Activated CD8-positive, alpha-beta memory T cell treated with anti-CD3 and anti-CD28 coated beads for 4 hours (primary cell): ENCODE results near the gene SH3TC1.

Experiments used
- DNase-seq, 2 donors: peaks; one replicate each; pipeline ENCODE4 v3.0.0-alpha.2; 2020; ENCODE audit warnings: low read depth in 2 of 2

Gene SH3TC1

GRCh38 chr4:8180310-8181093, 18.6 kb upstream of the SH3TC1 start:
- DNase-seq, result no peak

- no peak for DNase-seq
Observed at GRCh38 chr4:8181119-8181518, 18.0 kb upstream of the SH3TC1 start.

- DNase-seq, result no peak
Observed at GRCh38 chr4:8181844-8182243, 17.2 kb upstream of the SH3TC1 start.

- DNase-seq, result no peak
Observed at GRCh38 chr4:8182294-8182693, 16.8 kb upstream of the SH3TC1 start.

- DNase-seq, result no peak
Observed at GRCh38 chr4:8182858-8183725, 16.0 kb upstream of the SH3TC1 start.

GRCh38 chr4:8184061-8184460, 15.0 kb upstream of the SH3TC1 start:
- DNase-seq, result no peak

- no peak for DNase-seq
Observed at GRCh38 chr4:8185295-8185694, 13.8 kb upstream of the SH3TC1 start.

GRCh38 chr4:8185930-8186329, 13.2 kb upstream of the SH3TC1 start:
- no peak for DNase-seq

GRCh38 chr4:8188085-8188484, 11.0 kb upstream of the SH3TC1 start:
- DNase-seq, result no peak

- DNase-seq, result no peak
Observed at GRCh38 chr4:8188743-8189550, 10.1 kb upstream of the SH3TC1 start.

GRCh38 chr4:8189551-8190466, 9.3 kb upstream of the SH3TC1 start:
- DNase-seq, result no peak

- no peak for DNase-seq
Observed at GRCh38 chr4:8191136-8191747, 7.8 kb upstream of the SH3TC1 start.

- DNase-seq, result no peak
Observed at GRCh38 chr4:8192748-8193738, 6.0 kb upstream of the SH3TC1 start.

GRCh38 chr4:8194306-8195242, 4.5 kb upstream of the SH3TC1 start:
- no peak for DNase-seq

- no peak for DNase-seq
Observed at GRCh38 chr4:8195431-8195830, 3.7 kb upstream of the SH3TC1 start.

- DNase-seq, result no peak
Observed at GRCh38 chr4:8195841-8196458, 3.1 kb upstream of the SH3TC1 start.

- no peak for DNase-seq
Observed at GRCh38 chr4:8197521-8197920, 1.6 kb upstream of the SH3TC1 start.
